ENCODE measurements around the gene UBE2J1. TPM values are rescaled to one million over a fixed set of nuclear protein-coding genes. Genes with fewer than 3 reads are reported as not detected.

The UBE2J1 gene
- total RNA-seq, 1 experiment from 2014 or later, result 29.0 TPM

DNA sequence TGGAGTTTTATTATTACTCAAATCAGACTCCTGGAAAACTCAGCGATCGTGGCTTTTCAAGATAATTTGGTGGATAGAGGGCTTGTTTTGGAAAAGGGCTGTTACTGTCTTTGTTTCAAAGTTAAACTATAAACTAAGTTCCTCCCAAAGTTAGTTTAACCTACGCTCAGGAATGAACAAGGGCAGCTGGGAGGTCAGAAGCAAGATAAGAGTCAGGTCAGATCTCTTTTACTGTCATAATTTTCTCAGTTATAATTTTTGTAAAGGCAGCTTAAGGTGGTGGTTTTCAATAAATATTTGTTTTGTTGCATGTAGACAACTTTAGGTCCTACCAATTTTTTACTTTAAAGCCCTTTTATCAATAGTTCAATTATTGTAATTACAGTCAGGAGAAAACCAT lies 28.2 kb downstream of the UBE2J1 start:
- intact Hi-C loops (cut with micrococcal nuclease; ENCODE audit: unreplicated experiment), result no loop called here

GRCh38 chr6:89323511-89323971 lies 29.0 kb downstream of the UBE2J1 start:
- no peak overlapping the region for H2AFZ ChIP-seq
- no peak for DNase-seq
- H3F3A ChIP-seq (ENCODE audit: insufficient read depth, low read depth), result no peaks in the 10 kb centered on the region
- POLR2A ChIA-PET (ENCODE audit: unreplicated experiment), result no interaction called here
- TF ChIP-seq EZH2 (IDR thresholded peaks at IDR 0.05; ENCODE audit: low read depth), result no peak
- TF ChIP-seq, protein P1, sequence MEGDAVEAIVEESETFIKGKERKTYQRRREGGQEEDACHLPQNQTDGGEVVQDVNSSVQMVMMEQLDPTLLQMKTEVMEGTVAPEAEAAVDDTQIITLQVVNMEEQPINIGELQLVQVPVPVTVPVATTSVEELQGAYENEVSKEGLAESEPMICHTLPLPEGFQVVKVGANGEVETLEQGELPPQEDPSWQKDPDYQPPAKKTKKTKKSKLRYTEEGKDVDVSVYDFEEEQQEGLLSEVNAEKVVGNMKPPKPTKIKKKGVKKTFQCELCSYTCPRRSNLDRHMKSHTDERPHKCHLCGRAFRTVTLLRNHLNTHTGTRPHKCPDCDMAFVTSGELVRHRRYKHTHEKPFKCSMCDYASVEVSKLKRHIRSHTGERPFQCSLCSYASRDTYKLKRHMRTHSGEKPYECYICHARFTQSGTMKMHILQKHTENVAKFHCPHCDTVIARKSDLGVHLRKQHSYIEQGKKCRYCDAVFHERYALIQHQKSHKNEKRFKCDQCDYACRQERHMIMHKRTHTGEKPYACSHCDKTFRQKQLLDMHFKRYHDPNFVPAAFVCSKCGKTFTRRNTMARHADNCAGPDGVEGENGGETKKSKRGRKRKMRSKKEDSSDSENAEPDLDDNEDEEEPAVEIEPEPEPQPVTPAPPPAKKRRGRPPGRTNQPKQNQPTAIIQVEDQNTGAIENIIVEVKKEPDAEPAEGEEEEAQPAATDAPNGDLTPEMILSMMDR (conservative IDR thresholded peaks at IDR 0.05), result no peak
- intact Hi-C loops (cut with micrococcal nuclease; ENCODE audit: unreplicated experiment), result no loop called here
- H3K79me2 ChIP-seq (ENCODE audit: low read depth), result no peaks in the 10 kb centered on the region
- H3K9me2 ChIP-seq (ENCODE audit: insufficient read depth), result no peaks in the 10 kb centered on the region
- no peaks in the 10 kb centered on the region for H3K9me3 ChIP-seq (ENCODE audit: insufficient read depth, low read depth)
- CTCF ChIA-PET, result no interaction called here
- H3K4me1 ChIP-seq (replicated peaks; ENCODE audit: insufficient read depth), result no peaks in the 10 kb centered on the region
- no peaks in the 10 kb centered on the region for H4K20me1 ChIP-seq (ENCODE audit: insufficient read depth)
- H3K27me3 ChIP-seq (ENCODE audit: insufficient read depth, low read depth), result no peaks in the 10 kb centered on the region
- H3K36me3 ChIP-seq (ENCODE audit: low read depth), result no peaks in the 10 kb centered on the region
- no peak overlapping the region for H3K4me3 ChIP-seq
- BruUV-seq (replicated peaks), result no TSS peak
- no peak overlapping the region for H3K27ac ChIP-seq
- no peak overlapping the region for H3K4me2 ChIP-seq

More for the DNA sequence above, 28.2 kb downstream of the UBE2J1 start:
- Histone ChIP-seq H3K36me3 (ENCODE audit: low read depth) (no peaks in the 10 kb centered on the region), H4K20me1 (ENCODE audit: insufficient read depth) (no peaks in the 10 kb centered on the region), H3F3A (ENCODE audit: insufficient read depth, low read depth) (no peaks in the 10 kb centered on the region), H3K27me3 (ENCODE audit: insufficient read depth, low read depth) (no peaks in the 10 kb centered on the region), H3K4me3 (no peak overlapping the region), H3K27ac (no peak overlapping the region), H3K4me1 (replicated peaks; ENCODE audit: insufficient read depth) (no peaks in the 10 kb centered on the region), H3K9me2 (ENCODE audit: insufficient read depth) (no peaks in the 10 kb centered on the region), H3K4me2 (no peak overlapping the region), H3K9me3 (ENCODE audit: insufficient read depth, low read depth) (no peaks in the 10 kb centered on the region), H2AFZ (no peak overlapping the region), H3K79me2 (ENCODE audit: low read depth) (no peaks in the 10 kb centered on the region)
- no TSS peak for BruUV-seq (replicated peaks)
- DNase-seq, result no peak
- POLR2A ChIA-PET (ENCODE audit: unreplicated experiment), result no interaction called here
- no peak for TF ChIP-seq EZH2 (IDR thresholded peaks at IDR 0.05; ENCODE audit: low read depth)
- TF ChIP-seq, protein P1 (conservative IDR thresholded peaks at IDR 0.05), result no peak
- CTCF ChIA-PET, result no interaction called here

- no peak overlapping the region for H3K4me3 ChIP-seq
- TF ChIP-seq, protein P1 (conservative IDR thresholded peaks at IDR 0.05), result no peak
- H3K79me2 ChIP-seq (ENCODE audit: low read depth), result no peaks in the 10 kb centered on the region
- intact Hi-C loops (cut with micrococcal nuclease; ENCODE audit: unreplicated experiment), result no loop called here
- no peak overlapping the region for H2AFZ ChIP-seq
- CTCF ChIA-PET, result no interaction called here
- no TSS peak for BruUV-seq (replicated peaks)
- H3K27me3 ChIP-seq (ENCODE audit: insufficient read depth, low read depth), result no peaks in the 10 kb centered on the region
- no peaks in the 10 kb centered on the region for H3K36me3 ChIP-seq (ENCODE audit: low read depth)
- DNase-seq, result no peak
- no peak overlapping the region for H3K4me2 ChIP-seq
- no peaks in the 10 kb centered on the region for H3K9me2 ChIP-seq (ENCODE audit: insufficient read depth)
- no peaks in the 10 kb centered on the region for H3K4me1 ChIP-seq (replicated peaks; ENCODE audit: insufficient read depth)
- no peaks in the 10 kb centered on the region for H4K20me1 ChIP-seq (ENCODE audit: insufficient read depth)
- POLR2A ChIA-PET (ENCODE audit: unreplicated experiment), result no interaction called here
- no peak overlapping the region for H3K27ac ChIP-seq
- no peaks in the 10 kb centered on the region for H3F3A ChIP-seq (ENCODE audit: insufficient read depth, low read depth)
- H3K9me3 ChIP-seq (ENCODE audit: insufficient read depth, low read depth), result no peaks in the 10 kb centered on the region
These were observed 31.2 kb downstream of the UBE2J1 start for GRCh38 chr6:89321131-89321970.

Data from PC-9 (cell line).